ENCODE measurements around the gene ETV5.

DNA sequence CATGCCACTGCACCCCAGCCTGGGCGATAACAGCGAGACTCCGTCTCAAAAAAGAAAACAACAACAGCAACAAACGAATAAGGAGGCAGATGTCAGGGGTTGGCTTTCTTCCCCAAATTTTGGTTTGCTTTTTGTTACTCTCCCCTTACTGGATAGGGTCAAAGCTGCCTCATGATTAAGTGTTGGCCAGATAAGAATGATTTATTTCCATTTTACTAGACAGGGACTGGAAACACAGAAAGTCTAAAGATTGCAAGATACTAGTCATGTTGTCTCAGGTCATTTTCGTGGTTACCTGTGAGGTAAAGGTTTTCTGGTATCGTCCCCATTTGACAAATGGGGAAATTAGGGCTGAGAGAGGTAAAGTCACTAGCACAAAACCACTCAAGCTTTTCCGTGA, 18.6 kb upstream of the ETV5 start:
- no peak for TF ChIP-seq ARNTL (CRISPR knock-in tag; IDR thresholded peaks at IDR 0.05; ENCODE audit: borderline replicate concordance, low read depth)
- no peak for TF ChIP-seq TOX (CRISPR knock-in tag; IDR thresholded peaks at IDR 0.05; ENCODE audit: borderline replicate concordance)
- no peak for TF ChIP-seq RARB (CRISPR knock-in tag; IDR thresholded peaks at IDR 0.05)
- no peak for TF ChIP-seq GLIS3 (CRISPR knock-in tag; IDR thresholded peaks at IDR 0.05)
- TF ChIP-seq, protein P1, sequence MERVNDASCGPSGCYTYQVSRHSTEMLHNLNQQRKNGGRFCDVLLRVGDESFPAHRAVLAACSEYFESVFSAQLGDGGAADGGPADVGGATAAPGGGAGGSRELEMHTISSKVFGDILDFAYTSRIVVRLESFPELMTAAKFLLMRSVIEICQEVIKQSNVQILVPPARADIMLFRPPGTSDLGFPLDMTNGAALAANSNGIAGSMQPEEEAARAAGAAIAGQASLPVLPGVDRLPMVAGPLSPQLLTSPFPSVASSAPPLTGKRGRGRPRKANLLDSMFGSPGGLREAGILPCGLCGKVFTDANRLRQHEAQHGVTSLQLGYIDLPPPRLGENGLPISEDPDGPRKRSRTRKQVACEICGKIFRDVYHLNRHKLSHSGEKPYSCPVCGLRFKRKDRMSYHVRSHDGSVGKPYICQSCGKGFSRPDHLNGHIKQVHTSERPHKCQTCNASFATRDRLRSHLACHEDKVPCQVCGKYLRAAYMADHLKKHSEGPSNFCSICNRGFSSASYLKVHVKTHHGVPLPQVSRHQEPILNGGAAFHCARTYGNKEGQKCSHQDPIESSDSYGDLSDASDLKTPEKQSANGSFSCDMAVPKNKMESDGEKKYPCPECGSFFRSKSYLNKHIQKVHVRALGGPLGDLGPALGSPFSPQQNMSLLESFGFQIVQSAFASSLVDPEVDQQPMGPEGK (CRISPR knock-in tag; IDR thresholded peaks at IDR 0.05; ENCODE audit: borderline replicate concordance) = no peak
- no peak for TF ChIP-seq ZFP3 (CRISPR knock-in tag; IDR thresholded peaks at IDR 0.05)
- TF ChIP-seq, protein P2, sequence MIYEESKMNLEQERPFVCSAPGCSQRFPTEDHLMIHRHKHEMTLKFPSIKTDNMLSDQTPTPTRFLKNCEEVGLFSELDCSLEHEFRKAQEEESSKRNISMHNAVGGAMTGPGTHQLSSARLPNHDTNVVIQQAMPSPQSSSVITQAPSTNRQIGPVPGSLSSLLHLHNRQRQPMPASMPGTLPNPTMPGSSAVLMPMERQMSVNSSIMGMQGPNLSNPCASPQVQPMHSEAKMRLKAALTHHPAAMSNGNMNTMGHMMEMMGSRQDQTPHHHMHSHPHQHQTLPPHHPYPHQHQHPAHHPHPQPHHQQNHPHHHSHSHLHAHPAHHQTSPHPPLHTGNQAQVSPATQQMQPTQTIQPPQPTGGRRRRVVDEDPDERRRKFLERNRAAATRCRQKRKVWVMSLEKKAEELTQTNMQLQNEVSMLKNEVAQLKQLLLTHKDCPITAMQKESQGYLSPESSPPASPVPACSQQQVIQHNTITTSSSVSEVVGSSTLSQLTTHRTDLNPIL (CRISPR knock-in tag; IDR thresholded peaks at IDR 0.05; ENCODE audit: low read depth) = no peak
- TF ChIP-seq ZFP30 (CRISPR knock-in tag; IDR thresholded peaks at IDR 0.05) = no peak
